H1 (cell line): Measurements from ENCODE around the gene C1orf174. TPM values are rescaled to one million over a fixed set of nuclear protein-coding genes. Genes with fewer than 3 reads are reported as not detected.

Source experiments
- BCL11A ChIP-seq, 2 experiments: IDR thresholded peaks; one replicate each; pipeline ENCODE4 v1.6.1; 2011; ENCODE audit warnings: low read depth in 2 of 2, low read length in 2 of 2, mild to moderate bottlenecking in 2 of 2
- CHD7 ChIP-seq: fragments of 300-600 bp; sonication (generic); IDR thresholded peaks from 2 replicates; pipeline ENCODE4 v1.7.1; 2012; ENCODE audit warnings: low read length, moderate library complexity, mild to moderate bottlenecking, inconsistent platforms; ENCODE audit not compliant: insufficient replicate concordance
- CREB1 ChIP-seq: IDR thresholded peaks from 2 replicates; pipeline ENCODE4 v1.6.1; 2012; ENCODE audit warnings: inconsistent platforms
- CTCF ChIP-seq, 3 experiments: IDR thresholded peaks; 1 replicate in 2 of 3; 2 replicates in 1 of 3; pipeline versions ENCODE4 v1.5.1 to v1.6.1; 2011; ENCODE audit warnings: low read length in 3 of 3, mild to moderate bottlenecking in 3 of 3, inconsistent platforms in 2 of 3, low read depth in 1 of 3, moderate library complexity in 1 of 3; ENCODE audit not compliant: insufficient read depth in 1 of 3; ENCODE audit errors: control extremely low read depth in 1 of 3
- KDM1A ChIP-seq: fragments of 200-600, 300-600 bp; sonication (generic); IDR thresholded peaks from 2 replicates; pipeline ENCODE4 v1.7.1; 2016; ENCODE audit warnings: mild to moderate bottlenecking, low read length, borderline replicate concordance
- KDM5A ChIP-seq: fragments of 200-600 bp; IDR thresholded peaks from 2 replicates; pipeline ENCODE4 v1.7.1; 2012; ENCODE audit warnings: mild to moderate bottlenecking, low read length, inconsistent platforms, mixed read lengths
- SAP30 ChIP-seq: fragments of 300-600 bp; sonication (generic); IDR thresholded peaks from 2 replicates; pipeline ENCODE4 v1.7.1; 2012; ENCODE audit warnings: low read length, moderate library complexity, mild to moderate bottlenecking, inconsistent platforms; ENCODE audit not compliant: insufficient read depth, insufficient replicate concordance
- YY1 ChIP-seq: IDR thresholded peaks from 2 replicates; pipeline ENCODE4 v1.6.1; 2011; ENCODE audit warnings: low read depth, mild to moderate bottlenecking, low read length
- polyA plus RNA-seq, 7 experiments: library from polyadenylated mRNA; depleted of rRNA in 3 of 7; stranded (reverse) in 5 of 7; unstranded in 2 of 7; fragments of >200 nt in 5 of 7; fragments of 200-250 nt in 2 of 7; gene quantifications; 1 replicate in 5 of 7; 2 replicates in 1 of 7; 4 replicates in 1 of 7; pipeline versions ENCODE4 v1.2.1 to v1.2.3, GENCODE V29; 2011 to 2013; ENCODE audit warnings: missing spikeins in 2 of 7, mixed read lengths in 2 of 7
- total RNA-seq: library from RNA; stranded (reverse); fragmentation: NEBNext Ultra II Directional; extraction: Animal tissue kit (Norgen Biotek cat#: 25700); gene quantifications from 2 replicates; pipeline ENCODE4 v1.2.1, GENCODE V29; 2021

The C1orf174 gene
- total and polyA plus RNA-seq, 2 of the 8 experiments (the other 6 are each of a cell fraction or from before 2014, with no cell fraction given) = 28.4 to 32.4 TPM

- no peak for TF ChIP-seq CHD7
- no peak for TF ChIP-seq CTCF (IDR thresholded peaks at IDR 0.05; ENCODE audit: control extremely low read depth in 1 of 3, insufficient read depth in 1 of 3, low read depth in 1 of 3, low read length in 3 of 3)
- TF ChIP-seq KDM1A = no peak
- no peak for TF ChIP-seq CREB1
- no peak for TF ChIP-seq BCL11A (IDR thresholded peaks at IDR 0.05; ENCODE audit: low read depth in 2 of 2, low read length in 2 of 2)
- no peak for TF ChIP-seq KDM5A
- no peak for TF ChIP-seq SAP30
- no peak for TF ChIP-seq YY1
Measured at GRCh38 chr1:3905953-3906671, 6.0 kb upstream of the C1orf174 start (continued).
